DOHH2 (cell line): Measurements from ENCODE around the gene HTR1D.

Source experiments
- EZH2phosphoT487 ChIP-seq: fragments of 200-600 bp; sonication (generic); IDR thresholded peaks from 2 replicates; pipeline ENCODE4 v1.6.1; 2017; ENCODE audit warnings: borderline replicate concordance, mild to moderate bottlenecking, antibody characterized with exemption, low read length, moderate library complexity, mixed read lengths
- TF ChIP-seq, protein P1 (sequence below): fragments of 200-600 bp; sonication (generic); IDR thresholded peaks from one replicate; pipeline ENCODE4 v1.5.1; 2014; ENCODE audit warnings: antibody characterized with exemption, mild to moderate bottlenecking, low read depth, low read length; ENCODE audit not compliant: poor library complexity, severe bottlenecking

DNA sequence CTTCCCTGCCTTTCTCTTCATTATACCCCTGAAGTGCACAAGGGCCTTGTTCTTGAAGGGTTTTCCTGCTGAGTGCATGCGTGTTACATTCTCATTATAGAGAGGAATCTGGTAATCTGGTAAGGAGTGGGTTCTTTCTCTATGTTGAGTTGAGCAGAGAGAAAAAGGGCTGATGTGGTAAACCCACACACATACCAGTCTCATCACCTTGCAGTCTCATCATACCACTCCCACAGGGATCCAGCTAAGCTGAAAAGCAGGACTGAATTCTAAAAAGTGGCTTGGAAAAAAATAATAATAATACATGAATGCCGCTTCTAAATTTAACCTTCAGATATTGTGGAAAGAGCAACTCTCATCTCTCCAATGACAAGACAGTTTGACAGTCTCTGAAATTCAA lies 10.5 kb upstream of the HTR1D start:
- TF ChIP-seq, protein P1, sequence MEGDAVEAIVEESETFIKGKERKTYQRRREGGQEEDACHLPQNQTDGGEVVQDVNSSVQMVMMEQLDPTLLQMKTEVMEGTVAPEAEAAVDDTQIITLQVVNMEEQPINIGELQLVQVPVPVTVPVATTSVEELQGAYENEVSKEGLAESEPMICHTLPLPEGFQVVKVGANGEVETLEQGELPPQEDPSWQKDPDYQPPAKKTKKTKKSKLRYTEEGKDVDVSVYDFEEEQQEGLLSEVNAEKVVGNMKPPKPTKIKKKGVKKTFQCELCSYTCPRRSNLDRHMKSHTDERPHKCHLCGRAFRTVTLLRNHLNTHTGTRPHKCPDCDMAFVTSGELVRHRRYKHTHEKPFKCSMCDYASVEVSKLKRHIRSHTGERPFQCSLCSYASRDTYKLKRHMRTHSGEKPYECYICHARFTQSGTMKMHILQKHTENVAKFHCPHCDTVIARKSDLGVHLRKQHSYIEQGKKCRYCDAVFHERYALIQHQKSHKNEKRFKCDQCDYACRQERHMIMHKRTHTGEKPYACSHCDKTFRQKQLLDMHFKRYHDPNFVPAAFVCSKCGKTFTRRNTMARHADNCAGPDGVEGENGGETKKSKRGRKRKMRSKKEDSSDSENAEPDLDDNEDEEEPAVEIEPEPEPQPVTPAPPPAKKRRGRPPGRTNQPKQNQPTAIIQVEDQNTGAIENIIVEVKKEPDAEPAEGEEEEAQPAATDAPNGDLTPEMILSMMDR: no peak
- no peak for TF ChIP-seq EZH2phosphoT487
